Measurements from ENCODE around the gene KIAA1958.

The KIAA1958 gene

DNA sequence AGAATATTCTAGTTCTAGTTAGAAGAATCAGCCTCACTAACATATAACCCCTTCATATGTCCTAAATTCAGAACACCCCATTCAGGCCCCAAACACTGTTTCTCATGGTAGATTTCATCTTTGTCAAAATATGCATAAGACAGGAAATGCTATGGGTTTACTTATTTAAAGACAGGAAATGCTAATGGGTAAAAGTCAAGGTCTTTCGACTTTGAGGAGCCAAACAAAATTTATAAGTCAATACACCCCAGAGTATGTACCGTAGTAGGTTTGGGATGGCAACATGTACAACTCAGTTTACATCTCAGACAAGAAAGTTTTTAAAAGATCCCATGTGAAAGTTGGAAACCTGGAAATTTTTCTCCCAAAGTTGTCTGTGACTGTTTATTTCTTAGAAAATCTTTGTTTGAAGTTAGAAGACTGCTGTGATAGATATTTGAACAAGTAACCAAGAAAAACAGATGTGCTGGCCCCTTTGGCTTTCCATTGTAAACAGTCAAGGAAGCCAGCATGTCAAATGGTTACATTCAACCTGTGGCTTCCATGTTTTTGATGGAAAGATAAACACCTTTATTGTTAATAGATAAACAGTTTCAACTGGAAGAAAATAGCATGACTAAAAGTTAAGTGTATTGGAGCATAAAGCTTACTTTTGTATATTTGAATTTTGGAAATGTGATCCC lies 129.1 kb downstream of the KIAA1958 start:
- in situ Hi-C loops (cut with HindIII; ENCODE audit: low pct_unique_long_range_greater_than_20kb, low sequenced_read_pairs), result no loop called here
- no peak for TF ChIP-seq JUND (IDR thresholded peaks at IDR 0.05; ENCODE audit: low read depth)
- no peak for DNase-seq (ENCODE audit: low read depth in 1 of 2, low spot score in 1 of 2)

- no peak for TF ChIP-seq JUND (IDR thresholded peaks at IDR 0.05; ENCODE audit: low read depth)
- in situ Hi-C loops (cut with HindIII; ENCODE audit: low pct_unique_long_range_greater_than_20kb, low sequenced_read_pairs), result no loop called here
- DNase-seq (ENCODE audit: low read depth in 1 of 2, low spot score in 1 of 2), result no peak
Observed at GRCh38 chr9:112617371-112617770, 130.7 kb downstream of the KIAA1958 start.

- no peak for DNase-seq (ENCODE audit: low read depth in 1 of 2, low spot score in 1 of 2)
- no peak for TF ChIP-seq JUND (IDR thresholded peaks at IDR 0.05; ENCODE audit: low read depth)
- in situ Hi-C loops (cut with HindIII; ENCODE audit: low pct_unique_long_range_greater_than_20kb, low sequenced_read_pairs), result no loop called here
Observed at GRCh38 chr9:112618385-112619009, 131.9 kb downstream of the KIAA1958 start.

GRCh38 chr9:112620388-112620787 lies 133.8 kb downstream of the KIAA1958 start:
- DNase-seq (ENCODE audit: low read depth in 1 of 2, low spot score in 1 of 2), result no peak
- TF ChIP-seq JUND (IDR thresholded peaks at IDR 0.05; ENCODE audit: low read depth), result no peak
- in situ Hi-C loops (cut with HindIII; ENCODE audit: low pct_unique_long_range_greater_than_20kb, low sequenced_read_pairs), result no loop called here

GRCh38 chr9:112621018-112621655 lies 134.5 kb downstream of the KIAA1958 start:
- no peak for DNase-seq (ENCODE audit: low read depth in 1 of 2, low spot score in 1 of 2)
- no peak for TF ChIP-seq JUND (IDR thresholded peaks at IDR 0.05; ENCODE audit: low read depth)
- in situ Hi-C loops (cut with HindIII; ENCODE audit: low pct_unique_long_range_greater_than_20kb, low sequenced_read_pairs), result no loop called here

DNA sequence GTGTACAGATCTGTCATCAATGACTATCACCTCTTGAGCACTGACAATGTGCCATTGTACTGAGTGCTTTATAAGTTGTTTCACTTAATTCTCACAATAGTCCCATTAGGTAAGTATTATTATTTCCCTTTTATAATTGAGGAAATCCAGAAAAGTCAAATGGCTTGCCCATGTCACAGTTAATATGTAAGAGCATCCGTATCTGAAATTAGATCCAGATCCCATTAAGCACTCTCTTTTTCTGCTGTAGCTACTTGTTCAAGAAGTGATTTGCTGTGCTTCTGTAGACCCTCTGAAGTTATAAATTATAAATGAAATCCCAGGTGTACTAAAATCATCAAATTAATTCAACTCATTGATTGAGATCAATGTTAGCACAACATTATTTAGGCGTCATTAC lies 136.6 kb downstream of the KIAA1958 start:
- no peak for DNase-seq (ENCODE audit: low read depth in 1 of 2, low spot score in 1 of 2)
- in situ Hi-C loops (cut with HindIII; ENCODE audit: low pct_unique_long_range_greater_than_20kb, low sequenced_read_pairs), result no loop called here
- no peak for TF ChIP-seq JUND (IDR thresholded peaks at IDR 0.05; ENCODE audit: low read depth)

GRCh38 chr9:112624711-112625707 lies 138.4 kb downstream of the KIAA1958 start:
- no peak for TF ChIP-seq JUND (IDR thresholded peaks at IDR 0.05; ENCODE audit: low read depth)
- no peak for DNase-seq (ENCODE audit: low read depth in 1 of 2, low spot score in 1 of 2)
- in situ Hi-C loops (cut with HindIII; ENCODE audit: low pct_unique_long_range_greater_than_20kb, low sequenced_read_pairs), result no loop called here

GRCh38 chr9:112629671-112630485 lies 143.3 kb downstream of the KIAA1958 start:
- DNase-seq (ENCODE audit: low read depth in 1 of 2, low spot score in 1 of 2), result peak in 1 of 2 experiments; percentile 24
- TF ChIP-seq JUND (IDR thresholded peaks at IDR 0.05; ENCODE audit: low read depth), result no peak
- in situ Hi-C loops (cut with HindIII; ENCODE audit: low pct_unique_long_range_greater_than_20kb, low sequenced_read_pairs), result no loop called here

- TF ChIP-seq JUND (IDR thresholded peaks at IDR 0.05; ENCODE audit: low read depth), result no peak
- no peak for DNase-seq (ENCODE audit: low read depth in 1 of 2, low spot score in 1 of 2)
- in situ Hi-C loops (cut with HindIII; ENCODE audit: low pct_unique_long_range_greater_than_20kb, low sequenced_read_pairs), result no loop called here
Observed at GRCh38 chr9:112631313-112632070, 144.9 kb downstream of the KIAA1958 start.

DNA sequence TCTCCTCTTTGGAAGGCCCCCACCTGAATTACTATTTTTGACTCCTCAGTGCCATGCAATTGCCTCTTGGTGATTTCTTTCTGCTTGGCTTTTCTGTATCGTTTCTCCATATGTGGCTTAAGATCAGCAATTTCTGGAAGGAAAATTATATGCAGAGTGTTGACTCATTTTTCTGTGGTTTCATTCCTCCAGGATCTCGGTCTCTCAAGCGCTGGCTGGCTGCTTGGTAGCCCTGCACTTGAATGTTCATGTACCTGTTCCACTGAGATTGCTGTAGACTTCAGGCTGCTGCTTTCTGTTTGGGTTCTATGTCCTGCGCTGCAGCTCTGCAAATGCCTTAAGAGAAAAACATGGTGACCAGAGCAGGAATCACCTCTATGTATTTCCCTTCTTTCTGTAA lies 153.7 kb downstream of the KIAA1958 start:
- DNase-seq (ENCODE audit: low read depth in 1 of 2, low spot score in 1 of 2), result no peak
- in situ Hi-C loops (cut with HindIII; ENCODE audit: low pct_unique_long_range_greater_than_20kb, low sequenced_read_pairs), result no loop called here
- no peak for TF ChIP-seq JUND (IDR thresholded peaks at IDR 0.05; ENCODE audit: low read depth)

DNA sequence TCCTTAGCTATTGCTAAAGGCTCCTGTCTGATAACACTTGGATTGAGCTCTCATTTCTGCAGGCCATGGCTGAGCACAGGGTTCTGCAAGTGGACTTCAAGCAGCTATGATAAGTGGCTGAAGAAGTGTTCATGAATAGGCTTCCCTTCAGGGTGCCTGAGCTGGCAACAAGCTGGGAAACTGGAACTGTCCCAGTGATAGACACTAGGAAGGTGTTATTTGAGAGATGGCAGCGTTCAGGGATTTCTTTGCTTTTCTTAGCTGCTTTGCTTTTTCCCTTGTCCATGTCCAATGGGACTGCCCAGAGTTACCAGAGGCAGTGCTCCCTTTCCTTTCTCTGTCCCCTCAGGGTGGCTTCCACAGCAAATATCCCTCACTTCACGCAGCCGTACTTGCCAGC lies 155.5 kb downstream of the KIAA1958 start:
- in situ Hi-C loops (cut with HindIII; ENCODE audit: low pct_unique_long_range_greater_than_20kb, low sequenced_read_pairs), result no loop called here
- no peak for DNase-seq (ENCODE audit: low read depth in 1 of 2, low spot score in 1 of 2)
- TF ChIP-seq JUND (IDR thresholded peaks at IDR 0.05; ENCODE audit: low read depth), result no peak
